Keratinocyte (primary cell): ENCODE results near the gene LYPD8.

Experiments
- EZH2 ChIP-seq: IDR thresholded peaks from one replicate; pipeline ENCODE4 v1.6.1; 2012; ENCODE audit warnings: inconsistent platforms, mild to moderate bottlenecking, low read length, moderate library complexity
- TF ChIP-seq, protein P1 (sequence below), 3 experiments: IDR thresholded peaks in 1 of 3; conservative IDR thresholded peaks in 1 of 3; optimal IDR thresholded peaks in 1 of 3; 2 replicates in 2 of 3; 3 replicates in 1 of 3; pipeline versions ENCODE3 to v1.5.1; 2011; ENCODE audit warnings: low read length in 3 of 3, mild to moderate bottlenecking in 3 of 3, moderate library complexity in 2 of 3, control low read depth in 1 of 3, inconsistent platforms in 1 of 3; ENCODE audit not compliant: insufficient read depth in 2 of 3; ENCODE audit errors: extremely low read depth in 1 of 3

DNA sequence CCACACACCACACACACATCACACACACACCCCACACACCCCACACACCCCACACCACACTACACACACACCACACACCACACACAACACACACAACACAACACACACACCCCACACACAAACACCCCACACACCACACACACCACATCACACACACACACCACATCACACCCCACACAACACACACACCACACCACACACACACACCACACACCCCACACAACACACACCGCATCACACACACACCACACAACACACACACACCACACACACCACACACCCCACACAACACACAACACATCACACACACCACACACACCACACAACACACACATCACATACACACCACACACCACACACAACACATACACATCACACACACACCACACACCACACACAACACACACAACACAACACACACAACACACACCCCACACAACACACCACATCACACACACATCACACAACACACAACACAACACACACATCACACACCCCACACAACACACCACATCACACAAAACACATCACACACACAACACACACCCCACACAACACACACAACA is 2.4 kb downstream of the LYPD8 start:
- TF ChIP-seq, protein P1, sequence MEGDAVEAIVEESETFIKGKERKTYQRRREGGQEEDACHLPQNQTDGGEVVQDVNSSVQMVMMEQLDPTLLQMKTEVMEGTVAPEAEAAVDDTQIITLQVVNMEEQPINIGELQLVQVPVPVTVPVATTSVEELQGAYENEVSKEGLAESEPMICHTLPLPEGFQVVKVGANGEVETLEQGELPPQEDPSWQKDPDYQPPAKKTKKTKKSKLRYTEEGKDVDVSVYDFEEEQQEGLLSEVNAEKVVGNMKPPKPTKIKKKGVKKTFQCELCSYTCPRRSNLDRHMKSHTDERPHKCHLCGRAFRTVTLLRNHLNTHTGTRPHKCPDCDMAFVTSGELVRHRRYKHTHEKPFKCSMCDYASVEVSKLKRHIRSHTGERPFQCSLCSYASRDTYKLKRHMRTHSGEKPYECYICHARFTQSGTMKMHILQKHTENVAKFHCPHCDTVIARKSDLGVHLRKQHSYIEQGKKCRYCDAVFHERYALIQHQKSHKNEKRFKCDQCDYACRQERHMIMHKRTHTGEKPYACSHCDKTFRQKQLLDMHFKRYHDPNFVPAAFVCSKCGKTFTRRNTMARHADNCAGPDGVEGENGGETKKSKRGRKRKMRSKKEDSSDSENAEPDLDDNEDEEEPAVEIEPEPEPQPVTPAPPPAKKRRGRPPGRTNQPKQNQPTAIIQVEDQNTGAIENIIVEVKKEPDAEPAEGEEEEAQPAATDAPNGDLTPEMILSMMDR (optimal IDR thresholded peaks at IDR 0.05 in 1 of 3, IDR thresholded peaks at IDR 0.05 in 1 of 3, conservative IDR thresholded peaks at IDR 0.05 in 1 of 3; ENCODE audit: extremely low read depth in 1 of 3, insufficient read depth in 2 of 3, low read length in 3 of 3) = no peak
- TF ChIP-seq EZH2 = no peak
